ENCODE results near the gene PSG2.
"Not testable (repeated sequence)": the region's sequence is repeated elsewhere in the genome, so short reads cannot be mapped to it uniquely, and the experiment has no call there.

- not testable (repeated sequence) for TF ChIP-seq EZH2 (IDR thresholded peaks at IDR 0.05; ENCODE audit: insufficient read depth, poor library complexity, severe bottlenecking); EZH2phosphoT487 (IDR thresholded peaks at IDR 0.05; ENCODE audit: insufficient read depth, low read depth)
Observed at GRCh38 chr19:43082601-43083000, at the start of gene PSG2.
